Hepatocyte (in vitro differentiated cells): ENCODE results near the gene PROX2.

ENCODE experiments used
- CTCF ChIP-seq: fragments of 200-600 bp; sonication (generic); IDR thresholded peaks from 2 replicates; pipeline ENCODE4 v1.5.1; 2016; ENCODE audit warnings: antibody characterized with exemption, mild to moderate bottlenecking; ENCODE audit not compliant: poor library complexity
- EZH2 ChIP-seq: fragments of 200-600 bp; sonication (generic); IDR thresholded peaks from 2 replicates; pipeline ENCODE4 v1.6.1; 2016; ENCODE audit warnings: antibody characterized with exemption, mild to moderate bottlenecking, borderline replicate concordance

GRCh38 chr14:74875941-74876913 lies at the start of gene PROX2:
- TF ChIP-seq CTCF (no peak), EZH2 (no peak)
